Right renal pelvis (tissue), 4 donors: Measurements from ENCODE around the gene NCKAP5L. TPM values are rescaled to one million over a fixed set of nuclear protein-coding genes. Genes with fewer than 3 reads are reported as not detected.
"Not testable (repeated sequence)": the region's sequence is repeated elsewhere in the genome, so short reads cannot be mapped to it uniquely, and the experiment has no call there.

Experiments
- DNase-seq, 4 donors: peaks; one replicate each; pipeline ENCODE4 v3.0.0-alpha.2; 2013; ENCODE audit warnings: low read depth in 4 of 4, low spot score in 3 of 4, missing footprints in 1 of 4
- polyA plus RNA-seq, 4 donors: library from polyadenylated mRNA; unstranded; fragments of 120-200 nt; gene quantifications; one replicate each; pipeline ENCODE4 v1.2.1, GENCODE V29; 2013; ENCODE audit not compliant: insufficient read length in 4 of 4

Gene NCKAP5L
- polyA plus RNA-seq, 4 donors = 17.0 to 21.8 (median 17.4) TPM

DNA sequence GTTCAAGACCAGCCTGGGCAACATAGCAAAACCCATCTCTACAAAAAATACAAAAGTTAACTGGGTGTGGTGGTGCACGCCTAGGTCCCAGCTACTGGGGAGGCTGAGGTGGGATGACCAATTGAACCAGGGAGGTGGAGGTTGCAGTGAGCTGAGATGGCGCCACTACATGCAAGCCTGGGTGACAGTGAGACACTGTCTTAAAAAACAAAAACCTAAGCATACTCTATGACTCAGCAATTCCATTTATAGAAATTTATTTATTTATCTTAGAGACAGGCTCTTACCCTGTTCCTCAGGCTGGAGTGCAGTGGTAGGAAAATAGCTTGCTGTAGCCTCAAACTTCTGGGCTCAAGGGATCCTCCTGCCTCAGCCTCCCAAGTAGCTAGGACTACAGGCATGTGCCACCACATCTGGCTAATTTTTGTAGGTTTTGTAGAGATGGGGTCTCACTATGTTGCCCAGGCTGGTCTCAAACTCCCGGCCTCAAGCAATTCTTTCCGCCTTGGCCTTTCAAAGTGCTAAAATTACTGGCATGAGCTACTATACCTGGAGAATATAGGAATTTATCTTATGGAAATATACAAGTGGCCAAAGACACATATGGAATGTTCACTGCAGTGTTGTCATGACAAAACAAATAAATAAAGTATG lies 43.3 kb downstream of the NCKAP5L start:
- DNase-seq = no peak

DNA sequence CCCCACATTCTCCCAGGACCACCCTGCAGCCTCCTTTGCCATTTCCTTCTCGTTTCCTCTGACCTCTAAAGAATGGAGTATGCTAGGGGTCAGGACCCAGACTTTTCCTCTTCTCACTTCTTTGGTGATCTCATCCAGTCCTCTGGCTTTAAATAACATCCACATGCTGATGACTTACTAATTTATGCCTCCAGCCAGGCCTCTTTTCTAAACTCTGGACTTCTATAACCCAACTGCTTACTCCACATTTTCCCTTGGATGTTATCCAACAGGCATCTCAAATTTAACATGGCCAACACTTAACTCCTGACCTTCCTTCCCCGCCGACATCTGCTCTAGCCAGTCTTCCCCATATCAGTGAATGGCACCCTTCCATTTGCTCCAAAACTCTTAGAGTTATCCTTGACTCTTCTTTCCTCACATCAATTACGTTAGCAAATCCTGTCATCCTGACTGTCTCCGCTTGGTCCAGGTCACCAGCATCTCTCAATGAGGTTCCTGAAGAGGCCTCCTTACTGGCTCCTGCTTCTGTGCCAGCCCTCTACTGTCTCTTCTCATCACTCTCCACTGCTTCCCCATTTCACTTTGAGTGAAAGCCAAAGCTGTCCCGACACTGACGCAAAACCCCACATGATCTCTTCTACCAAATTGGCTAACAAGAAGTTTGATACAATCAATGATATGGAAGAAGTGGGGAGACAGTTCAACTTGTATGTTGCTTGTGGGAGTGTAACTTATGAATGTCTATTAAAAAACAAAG lies 44.1 kb downstream of the NCKAP5L start:
- peak in 2 of 4 donors; percentile 39 to 44 for DNase-seq

DNA sequence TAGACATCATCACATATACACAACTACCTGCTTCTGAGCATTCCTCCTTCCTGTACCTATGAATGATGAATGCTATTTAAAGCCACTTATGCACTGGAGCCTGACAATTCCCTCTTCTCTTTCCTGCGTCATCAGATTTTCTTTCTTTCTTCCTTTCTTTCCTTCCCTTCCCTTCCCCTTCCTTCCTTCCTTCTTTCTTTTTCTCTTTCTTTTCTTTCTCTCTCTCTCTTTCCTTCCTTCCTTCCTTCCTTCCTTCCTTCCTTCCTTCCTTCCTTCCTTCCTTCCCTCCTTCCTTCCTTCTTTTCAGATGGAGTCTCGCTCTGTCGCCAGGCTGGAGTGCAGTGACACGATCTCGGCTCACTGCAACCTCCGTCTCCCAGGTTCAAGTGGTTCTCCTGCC lies 47.3 kb downstream of the NCKAP5L start:
- DNase-seq = not testable (repeated sequence)

DNA sequence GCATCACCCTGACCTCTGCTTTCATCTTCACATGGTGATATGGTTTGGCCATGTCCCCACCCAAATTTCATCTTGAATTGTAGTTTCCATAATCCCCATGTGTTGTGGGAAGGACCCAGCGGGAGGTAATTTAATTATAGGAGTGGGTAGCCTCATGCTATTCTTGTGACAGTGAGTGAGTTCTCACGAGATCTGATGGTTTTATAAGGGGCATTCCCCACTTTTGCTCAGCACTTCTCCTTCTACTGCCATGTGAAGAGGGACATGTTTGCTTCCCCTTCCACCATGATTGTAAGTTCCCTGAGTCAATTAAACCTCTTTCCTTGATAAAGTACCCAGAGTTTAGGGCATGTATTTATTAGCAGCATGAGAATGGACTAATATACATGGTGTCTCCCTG lies 48.6 kb downstream of the NCKAP5L start:
- DNase-seq = no peak

DNA sequence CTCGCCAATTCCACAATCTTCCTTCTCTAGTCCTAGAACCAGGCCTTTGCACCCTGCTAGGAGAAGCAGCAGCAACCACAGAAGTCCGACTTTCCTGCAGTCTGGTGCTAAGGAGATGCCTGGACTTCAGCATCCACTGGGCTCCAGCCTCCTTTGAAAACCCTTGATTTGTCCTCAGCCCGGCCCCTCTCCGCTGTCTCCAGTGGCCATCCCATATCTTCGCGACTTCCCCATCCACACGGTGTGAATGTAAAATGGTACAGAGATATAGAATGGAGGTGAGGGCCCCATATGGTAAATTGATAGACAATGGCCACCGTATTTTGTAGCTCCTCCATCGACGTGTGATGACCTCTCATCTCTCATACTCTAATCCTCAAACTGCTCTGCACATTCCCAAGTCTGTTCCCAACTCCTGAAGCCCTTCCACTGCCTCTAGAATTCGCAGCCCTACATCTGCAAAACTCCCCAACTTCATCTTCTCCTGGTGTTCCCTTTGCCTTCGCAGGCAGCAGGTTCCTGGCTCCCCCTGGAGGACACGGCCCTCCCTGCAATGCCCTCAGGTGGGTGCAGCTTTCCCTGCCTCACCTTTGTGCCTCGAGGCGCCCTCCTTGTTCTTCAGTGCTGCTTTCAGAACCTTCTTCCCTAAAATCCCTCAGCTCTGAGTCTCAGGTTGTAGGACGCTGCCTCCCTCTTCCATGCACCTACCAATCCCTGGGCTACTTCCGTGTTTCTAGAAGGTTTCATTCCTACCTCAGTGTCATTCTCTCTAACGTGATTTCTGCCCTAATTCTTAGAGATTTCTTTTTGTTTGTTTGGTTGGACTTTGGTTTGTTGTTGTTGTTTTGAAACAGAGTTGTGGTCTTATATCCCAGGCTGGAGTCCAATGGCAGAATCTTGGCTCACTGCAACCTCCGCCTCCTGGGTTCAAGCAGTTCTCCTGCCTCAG lies 50.1 kb downstream of the NCKAP5L start:
- DNase-seq = no peak

DNA sequence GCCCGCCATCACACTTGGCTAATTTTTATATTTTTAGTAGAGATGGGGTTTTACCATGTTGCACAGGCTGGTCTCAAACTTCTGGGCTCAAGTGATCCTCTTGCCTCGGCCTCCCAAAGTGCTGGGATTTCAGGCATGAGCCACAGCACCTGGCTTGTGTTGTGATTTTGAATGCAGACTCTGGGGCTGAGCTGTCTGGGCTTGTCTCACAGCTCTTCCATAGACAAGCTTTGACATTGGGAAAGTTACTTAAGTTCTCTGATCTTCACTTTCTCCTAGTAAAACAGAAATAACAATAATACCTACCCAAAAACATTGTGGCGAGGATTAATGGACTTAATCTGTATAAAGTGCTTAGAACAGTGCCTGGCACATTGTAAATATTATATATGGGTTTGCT lies 50.9 kb downstream of the NCKAP5L start:
- DNase-seq = no peak

DNA sequence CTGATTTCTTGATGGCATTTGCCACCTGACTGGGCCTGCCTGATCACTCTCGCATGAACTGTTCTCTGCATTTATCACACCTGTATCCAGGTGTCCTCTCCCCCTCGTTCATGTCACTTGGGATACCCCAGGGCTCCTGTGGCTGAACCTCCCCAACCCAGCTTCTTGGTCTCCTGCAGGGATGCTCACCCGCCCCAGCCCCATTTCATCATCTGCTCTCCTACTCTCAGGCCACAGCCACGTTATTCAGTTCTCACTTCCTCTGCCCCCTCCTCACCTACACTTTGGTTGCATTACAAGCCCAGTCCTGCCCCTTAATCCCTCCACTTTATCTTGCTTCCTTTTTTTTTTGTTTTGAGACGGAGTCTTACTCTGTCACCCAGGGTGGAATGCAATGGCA lies 51.4 kb downstream of the NCKAP5L start:
- DNase-seq = no peak

DNA sequence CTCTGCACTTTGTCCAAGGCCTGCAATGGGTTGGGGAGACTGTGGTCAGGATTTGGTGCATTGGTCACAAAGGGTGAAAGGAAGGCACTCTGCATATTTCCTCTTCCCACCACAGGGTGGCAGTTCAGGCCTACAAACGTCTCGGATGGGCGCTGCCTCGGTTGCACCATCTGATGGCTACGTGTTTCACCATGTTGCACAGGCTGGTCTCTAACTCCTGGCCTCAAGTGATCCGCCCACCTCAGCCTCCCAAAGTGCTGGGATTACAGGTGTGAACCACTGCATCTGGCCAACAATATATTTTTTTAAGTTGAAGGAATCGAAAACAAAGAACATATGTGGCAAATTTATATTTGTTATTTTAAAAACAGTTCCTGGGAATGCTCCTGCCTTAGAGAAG lies 51.8 kb downstream of the NCKAP5L start:
- peak in 2 of 4 donors; percentile 44 to 49 for DNase-seq

DNA sequence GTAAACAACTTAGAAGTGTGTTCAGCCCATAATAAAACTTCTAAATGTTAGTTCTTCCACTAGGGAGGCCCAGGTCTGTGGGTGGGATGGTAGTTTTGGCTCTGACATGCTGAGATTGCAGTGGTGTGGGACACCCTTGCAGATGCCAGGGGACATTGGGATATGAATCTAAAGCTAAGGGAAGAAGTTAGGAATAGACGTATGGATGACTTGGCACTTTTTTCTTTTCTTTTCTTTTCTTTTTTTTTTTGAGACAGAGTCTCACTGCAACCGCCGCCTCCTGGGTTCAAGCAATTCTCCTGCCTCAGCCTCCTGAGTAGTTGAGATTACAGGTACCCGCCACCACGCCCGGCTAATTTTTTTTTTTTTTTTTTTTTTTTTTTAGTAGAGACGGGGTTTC lies 55.1 kb downstream of the NCKAP5L start:
- DNase-seq = not testable (repeated sequence)

DNA sequence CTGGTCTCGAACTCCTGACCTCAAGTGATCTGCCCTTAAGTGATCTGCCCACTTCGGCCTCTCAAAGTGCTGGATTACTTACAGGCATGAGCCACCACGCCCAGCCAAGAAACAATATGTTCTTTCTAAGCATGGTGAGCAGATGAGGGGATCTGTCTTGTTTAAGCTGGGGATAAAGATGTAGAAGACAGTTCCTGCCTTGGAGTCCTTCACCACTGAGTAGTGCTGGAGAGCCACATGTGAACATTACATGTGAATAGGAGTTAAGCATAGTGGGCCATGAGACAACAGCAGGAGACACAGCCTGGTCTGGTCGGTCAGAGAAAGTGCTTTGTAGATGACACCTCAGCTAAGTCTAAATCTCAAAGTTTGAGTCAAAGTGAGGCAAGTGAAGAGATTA lies 60.9 kb downstream of the NCKAP5L start:
- DNase-seq = no peak

DNA sequence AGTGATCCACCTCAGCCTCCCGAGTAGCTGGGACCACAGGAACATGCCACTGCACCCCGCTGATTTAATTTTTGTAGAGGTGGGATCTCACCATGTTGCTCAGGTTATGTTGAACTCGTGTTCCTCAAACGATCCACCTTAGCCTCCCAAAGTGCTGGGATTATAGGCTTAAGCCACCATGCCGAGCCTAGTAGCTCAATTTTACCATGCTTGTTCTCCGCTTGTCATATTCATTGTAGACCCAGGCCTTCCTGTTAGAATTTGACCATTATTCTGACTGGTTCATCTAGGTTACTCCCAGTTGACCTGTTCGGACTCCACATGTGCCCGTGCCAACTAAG lies 62.1 kb downstream of the NCKAP5L start:
- no peak for DNase-seq

DNA sequence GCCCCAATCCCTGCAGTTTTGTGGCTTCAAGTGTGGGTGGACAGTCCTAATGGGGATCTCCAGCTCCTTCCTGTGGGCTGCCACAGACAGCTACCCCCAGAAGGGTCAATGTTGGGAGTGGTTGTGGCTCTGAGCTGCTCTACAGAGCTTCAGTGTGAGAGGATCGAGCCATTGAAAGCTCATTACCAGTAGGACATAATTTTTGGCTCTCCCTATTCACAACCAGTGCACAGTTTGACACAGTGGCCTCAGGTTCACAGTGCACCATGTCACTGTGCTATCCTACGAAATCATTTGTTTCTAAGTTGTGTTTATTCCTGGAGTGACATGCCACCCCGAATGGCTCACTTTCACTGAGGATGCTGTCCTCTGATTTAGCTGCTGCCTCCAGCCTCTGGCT lies 64.1 kb downstream of the NCKAP5L start:
- no peak for DNase-seq

DNA sequence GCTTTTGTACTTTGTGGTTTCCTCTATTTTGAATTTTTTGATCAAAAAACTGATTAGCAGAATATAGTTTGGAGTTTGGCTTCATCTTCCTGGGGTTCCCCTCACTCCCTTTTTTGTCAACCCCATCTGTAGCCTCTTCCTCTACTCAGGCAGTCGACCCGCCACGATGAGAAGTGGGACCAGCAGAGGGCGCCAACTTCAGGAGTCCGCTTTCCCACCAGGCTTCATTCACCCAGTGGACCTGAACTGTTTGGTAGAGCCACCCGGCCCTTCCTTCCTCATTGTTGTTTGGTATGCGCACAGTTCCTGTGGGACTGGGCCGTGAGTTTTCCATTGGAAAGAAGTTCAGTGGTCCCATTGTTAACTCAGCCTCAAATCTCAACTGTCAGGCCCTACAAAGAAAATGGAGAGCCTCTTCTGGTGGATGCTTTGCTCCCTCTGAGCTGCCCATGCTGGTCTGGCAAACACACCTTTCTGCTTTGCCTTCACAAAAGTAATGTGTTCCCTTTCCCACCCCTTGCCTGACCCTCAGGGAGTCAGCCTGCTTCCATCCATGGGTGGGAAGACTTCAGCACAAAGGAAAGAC lies 65.1 kb downstream of the NCKAP5L start:
- DNase-seq = peak in 2 of 4 donors; percentile 20 to 24

DNA sequence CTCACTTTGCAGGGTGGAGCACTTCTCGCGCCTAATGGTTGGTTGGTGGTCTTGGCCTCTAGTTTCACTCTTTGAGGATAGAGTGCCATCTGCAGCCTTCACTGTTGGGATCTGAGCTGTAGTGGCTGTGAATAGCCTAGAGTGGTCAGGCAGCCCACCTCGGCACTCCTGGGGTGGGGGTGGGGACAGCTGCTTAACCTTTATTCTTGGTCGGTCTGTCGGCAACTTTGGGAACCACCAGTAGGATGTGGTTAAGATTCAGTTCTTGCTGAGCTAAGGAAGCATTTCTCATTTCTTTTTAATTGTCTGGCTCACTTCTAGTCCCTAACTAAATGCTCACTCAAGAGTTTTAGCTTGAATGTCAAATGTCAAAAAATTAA lies 65.8 kb downstream of the NCKAP5L start:
- no peak for DNase-seq

DNA sequence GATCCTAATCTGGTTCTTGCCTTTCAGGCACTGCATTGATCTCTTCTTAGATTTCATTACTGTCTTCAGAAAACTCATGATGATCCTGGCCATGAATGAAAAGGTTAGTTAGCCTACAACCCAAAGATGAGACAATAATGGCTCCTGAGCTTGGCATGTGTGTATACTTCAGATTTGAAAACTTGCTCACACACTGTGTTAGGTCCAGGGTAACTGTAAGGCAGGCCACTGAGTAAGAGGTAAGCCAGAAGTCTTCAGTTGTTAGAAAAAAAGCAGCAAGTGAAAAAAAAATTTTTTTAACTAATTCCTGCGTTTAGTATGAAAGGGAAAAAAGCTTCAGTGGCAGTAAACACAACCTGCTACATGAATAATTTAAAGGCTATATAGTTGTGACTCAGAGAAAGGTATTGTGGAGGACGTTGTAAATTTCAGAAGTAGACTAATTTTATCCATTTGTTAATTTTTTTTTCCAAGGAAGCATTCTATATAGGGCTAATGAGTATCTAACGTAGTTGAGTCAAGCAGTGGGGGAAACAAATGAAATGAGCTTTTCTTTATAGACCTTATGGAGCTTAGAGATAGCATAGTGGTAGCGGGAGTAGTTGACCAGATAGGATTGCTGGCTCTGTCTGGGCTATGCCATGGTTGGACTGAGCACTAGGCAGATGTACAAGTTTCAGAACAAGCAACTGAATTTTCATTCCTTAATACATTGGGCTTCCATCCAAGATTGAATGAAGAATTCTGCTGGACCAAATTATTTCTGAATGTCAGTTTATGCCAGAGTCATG lies 66.3 kb downstream of the NCKAP5L start:
- no peak for DNase-seq

DNA sequence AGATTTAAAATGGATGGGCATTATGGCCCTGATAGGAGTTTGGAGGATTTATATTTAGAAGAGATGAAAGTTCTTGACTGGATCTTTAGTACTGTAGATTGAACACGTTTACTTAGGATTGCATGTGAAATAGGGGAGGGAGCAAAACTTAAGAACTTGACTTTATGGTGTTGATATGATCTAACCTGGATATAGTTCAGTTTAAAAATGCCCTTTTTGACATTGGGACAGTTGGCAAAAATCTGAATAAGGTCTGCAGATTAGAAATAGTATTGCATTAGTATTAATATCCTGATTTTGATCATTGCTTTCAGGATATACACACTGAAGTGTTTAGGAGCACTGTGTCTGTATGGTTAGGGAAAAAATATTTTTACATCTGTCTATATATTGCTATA lies 77.2 kb downstream of the NCKAP5L start:
- no peak for DNase-seq

DNA sequence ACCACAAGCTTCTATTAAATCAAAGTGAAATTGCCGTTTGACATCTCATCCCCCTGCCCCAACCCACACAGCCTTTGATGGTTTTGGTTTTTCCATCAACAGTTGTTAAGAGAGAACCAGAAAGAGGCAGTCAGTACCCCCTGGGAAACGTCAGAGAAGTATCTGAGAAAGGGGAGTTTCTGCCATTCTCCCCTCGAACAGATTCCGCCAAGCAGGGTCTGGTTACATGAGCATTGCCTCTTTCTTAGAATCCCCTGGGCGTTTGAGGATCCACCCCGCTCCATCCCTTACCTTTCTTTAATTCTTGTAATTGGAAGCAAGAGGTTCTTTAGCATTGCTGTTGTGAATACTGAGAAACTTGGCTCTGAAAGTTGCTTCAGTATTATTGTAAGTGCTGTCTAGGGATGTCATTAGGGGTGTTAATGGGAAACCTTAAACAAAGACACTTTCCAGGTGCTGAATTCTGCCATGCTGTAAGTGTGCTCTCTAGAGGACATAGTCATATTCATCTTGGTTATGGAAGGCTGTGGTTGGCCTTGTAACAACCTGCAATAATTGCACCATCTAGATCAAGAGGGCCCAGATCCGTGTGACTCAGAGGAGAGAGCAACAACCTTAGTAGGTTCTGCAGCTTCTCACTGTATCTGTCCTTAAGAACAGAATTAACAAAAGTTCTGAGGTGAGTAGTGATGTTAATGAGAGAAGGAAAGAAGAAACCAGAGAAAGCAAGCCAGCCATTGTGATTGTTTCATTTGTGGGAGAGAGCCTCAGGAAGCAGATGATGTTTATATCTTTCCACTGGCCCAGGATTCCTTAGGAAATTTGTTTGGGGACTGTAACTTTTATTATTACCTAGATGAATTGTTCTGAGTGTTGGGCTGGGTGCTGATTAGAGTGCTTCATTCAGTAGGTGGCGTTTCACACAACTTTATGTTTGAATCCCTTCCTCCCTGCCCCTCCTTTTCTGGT lies 77.9 kb downstream of the NCKAP5L start:
- no peak for DNase-seq

DNA sequence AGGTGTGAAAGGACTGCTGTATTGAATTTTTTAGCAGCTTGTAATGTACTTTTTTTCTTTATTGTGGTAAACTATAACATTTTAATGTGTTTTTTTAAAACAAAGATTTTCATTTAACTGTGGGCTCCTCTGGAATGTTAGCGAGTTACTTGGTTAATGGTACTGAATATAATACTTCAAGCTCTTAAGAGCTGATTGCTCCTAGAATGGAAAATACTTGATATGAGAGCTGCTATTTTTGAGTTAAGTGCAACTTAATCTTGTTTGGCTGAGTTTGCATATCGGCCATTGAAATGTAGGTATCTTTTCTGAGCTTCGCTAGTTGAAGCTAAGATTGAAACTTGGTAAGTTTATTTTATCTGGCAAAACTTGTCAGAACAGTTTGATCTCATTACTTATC lies 79.4 kb downstream of the NCKAP5L start:
- DNase-seq = no peak

DNA sequence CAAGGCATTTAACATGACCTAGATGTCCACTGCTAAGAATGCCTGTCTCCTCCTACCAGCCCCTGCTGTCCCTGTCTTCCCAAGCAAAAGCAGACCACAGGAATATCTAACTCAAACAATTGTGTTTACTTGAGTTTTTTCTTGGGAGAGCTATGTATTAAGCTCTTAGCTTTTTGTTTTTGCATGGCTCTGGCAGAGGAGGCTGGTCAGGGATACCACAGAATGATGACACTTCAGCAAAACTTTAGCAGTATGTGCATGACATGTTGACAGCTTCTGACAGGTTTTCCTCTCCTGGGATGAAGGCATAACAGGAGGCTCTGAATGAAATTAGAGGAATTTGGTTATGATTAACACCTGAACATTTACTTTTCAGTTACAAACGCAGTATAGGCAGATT lies 79.9 kb downstream of the NCKAP5L start:
- no peak for DNase-seq
